Measurements from ENCODE around the gene IKZF5. TPM values are rescaled to one million over a fixed set of nuclear protein-coding genes. Genes with fewer than 3 reads are reported as not detected.

Gene IKZF5
- total and polyA plus RNA-seq, 2 of the 4 experiments (the other 2 are of a cell fraction): 2.9 to 4.4 TPM

DNA sequence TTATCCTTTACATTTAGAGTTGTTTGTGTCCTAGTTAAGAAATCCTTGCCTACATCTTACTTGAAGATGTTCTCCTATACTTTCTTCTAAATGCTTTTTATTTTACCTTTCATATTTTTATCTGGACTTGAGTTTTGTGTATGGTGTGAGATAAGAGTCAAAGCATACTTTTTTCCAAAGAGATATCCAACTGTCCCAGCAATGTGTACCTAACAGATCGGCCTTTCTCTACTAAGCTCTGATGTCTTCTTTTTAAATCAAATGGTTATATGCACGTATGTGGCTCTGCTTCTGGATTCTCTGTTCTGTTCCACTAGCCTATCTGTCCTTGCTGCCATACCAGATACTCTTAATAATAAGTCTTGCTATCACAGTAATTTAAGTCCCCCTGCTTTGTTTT lies 7.2 kb downstream of the IKZF5 start:
- ChIA-PET POLR2A (ENCODE audit: unreplicated experiment) (no interaction called here), CTCF (no interaction called here)
- H2BK15ac ChIP-seq (ENCODE audit: low read depth, low read length): no peak overlapping the region
- no peak overlapping the region for H3K4me3 ChIP-seq (ENCODE audit: insufficient read depth, low read depth, low read length)
- H3K27ac ChIP-seq (ENCODE audit: insufficient read depth, low read length): no peak overlapping the region
- H3K4me1 ChIP-seq (ENCODE audit: control insufficient read depth, insufficient read depth, low read length): no peaks in the 10 kb centered on the region; the same call in 1 of the 2 replicates
- dilution Hi-C loops (cut with HindIII; ENCODE audit: low sequenced_read_pairs, unreplicated experiment): no loop called here
- H2AK9ac ChIP-seq (replicated peaks; ENCODE audit: low read depth, low read length, poor library complexity): no peak overlapping the region
- no peak overlapping the region for H3K14ac ChIP-seq (replicated peaks; ENCODE audit: low read depth, low read length)
- H2AK5ac ChIP-seq (ENCODE audit: low read depth, low read length): no peak overlapping the region
- no peak overlapping the region for H3K18ac ChIP-seq (ENCODE audit: low read depth, low read length)
- ATAC-seq (ENCODE audit: low read depth) (no peak), DNase-seq (no peak)
- no peak overlapping the region for H3K4ac ChIP-seq (ENCODE audit: low read depth, low read length)
- H3K9me1 ChIP-seq (ENCODE audit: insufficient read depth, low read length): no peaks in the 10 kb centered on the region
- in situ Hi-C loops (cut with MboI; ENCODE audit: low sequenced_read_pairs): no loop called here
- H3K9ac ChIP-seq (ENCODE audit: low read depth, low read length): no peak overlapping the region
- no peak overlapping the region for H2BK5ac ChIP-seq (ENCODE audit: low read depth, low read length, poor library complexity, severe bottlenecking)
- no peak overlapping the region for H2AFZ ChIP-seq (replicated peaks; ENCODE audit: low read length, poor library complexity)
- no peaks in the 10 kb centered on the region for H3K9me3 ChIP-seq (ENCODE audit: control insufficient read depth, insufficient read depth, low read length)
- H3K79me1 ChIP-seq (ENCODE audit: low read depth in 1 of 2, low read length in 2 of 2): peaks cover 15 to 34% of the 10 kb centered on the region in 2 experiments; a peak in 3 of 4 replicates
- H2BK20ac ChIP-seq (ENCODE audit: low read depth, low read length): no peak overlapping the region
- intact Hi-C loops (cut with micrococcal nuclease): no loop called here
- TF ChIP-seq, protein P1, sequence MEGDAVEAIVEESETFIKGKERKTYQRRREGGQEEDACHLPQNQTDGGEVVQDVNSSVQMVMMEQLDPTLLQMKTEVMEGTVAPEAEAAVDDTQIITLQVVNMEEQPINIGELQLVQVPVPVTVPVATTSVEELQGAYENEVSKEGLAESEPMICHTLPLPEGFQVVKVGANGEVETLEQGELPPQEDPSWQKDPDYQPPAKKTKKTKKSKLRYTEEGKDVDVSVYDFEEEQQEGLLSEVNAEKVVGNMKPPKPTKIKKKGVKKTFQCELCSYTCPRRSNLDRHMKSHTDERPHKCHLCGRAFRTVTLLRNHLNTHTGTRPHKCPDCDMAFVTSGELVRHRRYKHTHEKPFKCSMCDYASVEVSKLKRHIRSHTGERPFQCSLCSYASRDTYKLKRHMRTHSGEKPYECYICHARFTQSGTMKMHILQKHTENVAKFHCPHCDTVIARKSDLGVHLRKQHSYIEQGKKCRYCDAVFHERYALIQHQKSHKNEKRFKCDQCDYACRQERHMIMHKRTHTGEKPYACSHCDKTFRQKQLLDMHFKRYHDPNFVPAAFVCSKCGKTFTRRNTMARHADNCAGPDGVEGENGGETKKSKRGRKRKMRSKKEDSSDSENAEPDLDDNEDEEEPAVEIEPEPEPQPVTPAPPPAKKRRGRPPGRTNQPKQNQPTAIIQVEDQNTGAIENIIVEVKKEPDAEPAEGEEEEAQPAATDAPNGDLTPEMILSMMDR (conservative IDR thresholded peaks at IDR 0.05; ENCODE audit: low read depth, low read length): no peak
- TF ChIP-seq NFE2L2 (IDR thresholded peaks at IDR 0.05; ENCODE audit: low read depth, low read length) (no peak), ELK1 (IDR thresholded peaks at IDR 0.05; ENCODE audit: borderline replicate concordance, low read depth, low read length) (no peak), CHD1 (IDR thresholded peaks at IDR 0.05; ENCODE audit: low read depth, low read length) (no peak), MAFK (IDR thresholded peaks at IDR 0.05; ENCODE audit: low read depth, low read length) (no peak), SMC3 (IDR thresholded peaks at IDR 0.05; ENCODE audit: low read depth, low read length) (no peak), FOS (IDR thresholded peaks at IDR 0.05; ENCODE audit: low read depth, low read length) (no peak), BHLHE40 (IDR thresholded peaks at IDR 0.05; ENCODE audit: low read depth, low read length) (no peak), RAD21 (IDR thresholded peaks at IDR 0.05; ENCODE audit: low read length) (no peak)
- TF ChIP-seq, protein P2, sequence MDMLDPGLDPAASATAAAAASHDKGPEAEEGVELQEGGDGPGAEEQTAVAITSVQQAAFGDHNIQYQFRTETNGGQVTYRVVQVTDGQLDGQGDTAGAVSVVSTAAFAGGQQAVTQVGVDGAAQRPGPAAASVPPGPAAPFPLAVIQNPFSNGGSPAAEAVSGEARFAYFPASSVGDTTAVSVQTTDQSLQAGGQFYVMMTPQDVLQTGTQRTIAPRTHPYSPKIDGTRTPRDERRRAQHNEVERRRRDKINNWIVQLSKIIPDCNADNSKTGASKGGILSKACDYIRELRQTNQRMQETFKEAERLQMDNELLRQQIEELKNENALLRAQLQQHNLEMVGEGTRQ (IDR thresholded peaks at IDR 0.05; ENCODE audit: low read depth, low read length): no peak
- H3K56ac ChIP-seq (ENCODE audit: extremely low read depth, insufficient read depth, low read length): no peak overlapping the region
- no peak overlapping the region for H2BK120ac ChIP-seq (ENCODE audit: low read depth, low read length)
- no TSS peak for BruUV-seq (replicated peaks)
- 100% methylated on average over 2 of the region's 2 CpGs; no CpG with 5 or more reads in 1 of the 2 experiments for WGBS, 2 experiments (ENCODE audit: extremely low coverage in 2 of 2, insufficient read length in 1 of 2)
- H3K36me3 ChIP-seq (ENCODE audit: control insufficient read depth, insufficient read depth, low read length): peaks cover 5% of the 10 kb centered on the region
- no peak overlapping the region for H4K5ac ChIP-seq (ENCODE audit: low read depth, low read length)
- no peak overlapping the region for H3K4me2 ChIP-seq (ENCODE audit: low read depth, low read length)
- H3K27me3 ChIP-seq (ENCODE audit: control insufficient read depth, insufficient read depth, low read length): no peaks in the 10 kb centered on the region
- peaks cover 3% of the 10 kb centered on the region; the same call in 1 of the 2 replicates for H4K20me1 ChIP-seq (ENCODE audit: insufficient read depth, low read length)
- no peak overlapping the region for H4K91ac ChIP-seq (ENCODE audit: insufficient read depth, low read depth, low read length)
- H3K23ac ChIP-seq (ENCODE audit: low read depth, low read length): no peak overlapping the region
- no peak overlapping the region for H4K8ac ChIP-seq (ENCODE audit: low read depth in 2 of 2, low read length in 2 of 2)

Data from IMR-90 (cell line).